8988T (cell line): ENCODE results near the gene NOS1.
A peak's percentile ranks its signal among the peaks of the same experiment; 100 is the strongest.
"Not testable (repeated sequence)": the region's sequence is repeated elsewhere in the genome, so short reads cannot be mapped to it uniquely, and the experiment has no call there.

ENCODE experiments used
- DNase-seq: peaks from one replicate; pipeline ENCODE4 v3.0.0; 2011

The NOS1 gene

GRCh38 chr12:117255386-117255785 is 106.0 kb downstream of the NOS1 start:
- no peak for DNase-seq

- DNase-seq: no peak
Observed at GRCh38 chr12:117243488-117243887, 117.9 kb downstream of the NOS1 start.

- DNase-seq: no peak
Observed at GRCh38 chr12:117241697-117242096, 119.7 kb downstream of the NOS1 start.

GRCh38 chr12:117240081-117240755 is 121.2 kb downstream of the NOS1 start:
- no peak for DNase-seq

GRCh38 chr12:117236456-117237001 is 124.9 kb downstream of the NOS1 start:
- peak; percentile 50 for DNase-seq

- DNase-seq: no peak
Observed at GRCh38 chr12:117235261-117235660, 126.2 kb downstream of the NOS1 start.

GRCh38 chr12:117234441-117234840 is 127.0 kb downstream of the NOS1 start:
- DNase-seq: no peak

- no peak for DNase-seq
Observed at GRCh38 chr12:117231750-117232149, 129.7 kb downstream of the NOS1 start.

- DNase-seq: no peak
Observed at GRCh38 chr12:117228239-117228638, 133.2 kb downstream of the NOS1 start.

- no peak for DNase-seq
Observed at GRCh38 chr12:117227000-117227653, 134.3 kb downstream of the NOS1 start.

- no peak for DNase-seq
Observed at GRCh38 chr12:117226505-117226904, 134.9 kb downstream of the NOS1 start.

- DNase-seq: no peak
Observed at GRCh38 chr12:117225179-117225578, 136.2 kb downstream of the NOS1 start.

- DNase-seq: not testable (repeated sequence)
Observed at GRCh38 chr12:117220947-117221346, 140.5 kb downstream of the NOS1 start.

- DNase-seq: no peak
Observed at GRCh38 chr12:117218149-117218548, 143.3 kb downstream of the NOS1 start.

- no peak for DNase-seq
Observed at GRCh38 chr12:117216686-117217085, 144.7 kb downstream of the NOS1 start.

GRCh38 chr12:117214797-117215196 is 146.6 kb downstream of the NOS1 start:
- DNase-seq: no peak

GRCh38 chr12:117213295-117213808 is 148.1 kb downstream of the NOS1 start:
- no peak for DNase-seq

GRCh38 chr12:117212563-117213190 is 148.7 kb downstream of the NOS1 start:
- peak; percentile 52 for DNase-seq

GRCh38 chr12:117210266-117210918 is 151.0 kb downstream of the NOS1 start:
- DNase-seq: no peak

- no peak for DNase-seq
Observed at GRCh38 chr12:117209626-117210025, 151.8 kb downstream of the NOS1 start.

- no peak for DNase-seq
Observed at GRCh38 chr12:117208811-117209455, 152.5 kb downstream of the NOS1 start.

GRCh38 chr12:117208206-117208605 is 153.2 kb downstream of the NOS1 start:
- no peak for DNase-seq

- no peak for DNase-seq
Observed at GRCh38 chr12:117207675-117208074, 153.8 kb downstream of the NOS1 start.
